ENCODE measurements around the gene SEC14L5.

The SEC14L5 gene

DNA sequence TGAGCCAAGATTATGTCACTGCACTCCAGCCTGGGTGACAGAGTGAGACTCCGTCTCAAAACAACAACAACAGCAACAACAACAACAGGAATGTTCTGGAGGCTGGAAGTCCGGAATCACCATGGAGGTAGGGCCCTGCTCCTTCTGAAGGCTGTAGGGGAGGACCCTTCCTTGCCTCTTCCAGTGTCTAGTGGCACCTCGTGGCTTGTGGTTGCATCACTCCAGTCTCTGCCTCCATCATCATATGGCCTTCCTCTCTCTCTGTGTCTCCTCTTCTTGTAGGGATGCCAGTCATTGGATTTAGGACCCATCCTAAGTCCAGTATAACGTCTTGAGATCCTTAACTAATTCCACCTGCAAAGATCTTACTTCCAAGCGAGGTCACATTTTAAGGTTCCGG lies 61.6 kb downstream of the SEC14L5 start:
- no peaks in the 10 kb centered on the region for H3K27me3 Mint-ChIP-seq
- ATAC-seq: no peak
- no peak overlapping the region for H3K4me3 Mint-ChIP-seq
- H3K9me3 Mint-ChIP-seq: no peaks in the 10 kb centered on the region
- H3K4me1 Mint-ChIP-seq: no peaks in the 10 kb centered on the region
- no peaks in the 10 kb centered on the region for H3K36me3 Mint-ChIP-seq
- no peak overlapping the region for H3K27ac Mint-ChIP-seq

DNA sequence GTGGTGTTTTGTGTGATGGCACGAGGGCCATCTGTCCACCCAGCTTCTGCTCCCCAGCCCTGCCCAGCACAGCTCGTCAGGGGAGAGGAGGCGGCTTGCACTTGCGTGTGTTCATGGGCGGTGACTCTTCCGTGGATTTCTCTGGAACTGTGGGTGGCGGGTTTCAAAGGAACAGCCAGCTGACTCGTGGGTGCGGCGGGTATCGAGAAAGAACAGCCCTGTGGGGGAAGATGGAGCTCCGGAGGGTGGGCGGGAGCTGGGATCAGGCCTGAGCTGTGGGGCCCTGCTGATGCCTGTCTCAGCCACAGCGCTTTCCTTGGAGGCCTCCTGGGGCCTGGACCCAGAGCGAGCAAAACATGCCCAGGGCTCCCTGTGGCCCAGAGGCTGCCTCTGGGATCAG lies 62.4 kb downstream of the SEC14L5 start:
- no peak for ATAC-seq
- Mint-ChIP-seq H3K36me3 (no peaks in the 10 kb centered on the region), H3K27me3 (no peaks in the 10 kb centered on the region), H3K4me1 (no peaks in the 10 kb centered on the region), H3K27ac (no peak overlapping the region), H3K9me3 (no peaks in the 10 kb centered on the region), H3K4me3 (no peak overlapping the region)

DNA sequence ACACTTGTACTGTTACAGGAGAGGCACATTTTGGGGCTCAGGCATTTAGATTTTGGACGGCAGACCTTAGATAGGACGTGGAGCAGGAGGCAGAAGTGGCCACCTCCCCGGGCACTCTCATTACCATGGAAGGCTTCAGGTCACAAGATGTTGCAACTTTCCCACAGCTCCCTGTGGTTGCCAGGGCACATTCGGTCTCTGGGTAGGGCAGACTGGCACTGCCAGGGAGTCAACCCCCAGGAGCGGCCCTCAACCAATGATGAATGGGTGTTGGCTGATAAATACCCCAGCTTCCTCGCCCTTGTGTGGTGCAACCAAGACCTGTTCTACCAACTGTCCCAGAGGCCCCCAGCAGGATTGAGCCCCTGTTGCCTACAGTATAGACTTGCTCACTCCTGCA lies 64.4 kb downstream of the SEC14L5 start:
- Mint-ChIP-seq H3K27me3 (no peaks in the 10 kb centered on the region), H3K4me1 (no peaks in the 10 kb centered on the region), H3K9me3 (no peaks in the 10 kb centered on the region), H3K36me3 (peaks cover 10% of the 10 kb centered on the region), H3K4me3 (no peak overlapping the region), H3K27ac (no peak overlapping the region)
- ATAC-seq: no peak

DNA sequence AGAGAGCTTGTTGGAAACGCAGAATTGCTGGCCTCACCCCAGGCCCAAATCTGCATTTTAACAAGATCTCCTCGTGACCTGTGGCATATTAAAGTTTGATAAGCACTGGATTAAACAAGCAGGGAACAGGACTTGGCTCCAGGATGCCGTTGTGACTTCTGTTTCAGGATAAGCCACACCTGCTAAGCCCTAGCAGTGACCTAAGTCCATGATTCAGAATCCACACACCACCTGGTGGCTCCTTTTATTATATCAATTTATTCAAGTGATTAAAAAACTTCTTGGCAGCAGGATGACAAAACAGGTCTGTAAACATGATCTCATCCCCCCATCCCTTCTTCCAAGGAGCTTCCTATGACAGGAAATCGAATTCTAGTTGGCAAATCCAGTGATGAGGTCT lies 66.5 kb downstream of the SEC14L5 start:
- Mint-ChIP-seq H3K27ac (no peak overlapping the region), H3K36me3 (peaks cover 29% of the 10 kb centered on the region)
- ATAC-seq: no peak

DNA sequence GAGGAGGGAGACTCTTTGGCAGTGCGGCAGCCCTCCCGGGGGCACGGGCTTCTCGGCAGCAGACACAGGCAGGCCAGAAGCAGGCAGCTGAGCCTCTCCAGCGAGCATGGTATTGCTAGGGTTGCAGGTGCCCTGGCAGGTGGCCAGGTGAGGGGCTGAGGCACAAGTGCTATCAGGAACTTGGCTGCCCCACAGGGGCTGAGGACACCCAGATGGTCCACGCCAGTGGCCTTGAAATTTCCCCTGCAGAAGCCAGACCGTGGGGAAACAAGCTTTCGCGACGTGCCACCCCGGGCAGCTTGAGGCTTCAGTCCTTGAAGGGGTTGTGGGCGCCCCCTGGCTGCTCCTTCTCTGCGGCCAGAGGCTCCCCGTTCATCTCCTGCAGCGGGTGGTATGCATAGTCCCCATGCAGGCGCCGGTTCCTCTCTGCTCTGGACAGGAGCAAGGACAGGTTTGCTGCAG lies 67.1 kb downstream of the SEC14L5 start:
- Mint-ChIP-seq H3K9me3 (no peaks in the 10 kb centered on the region), H3K27ac (no peak overlapping the region), H3K4me3 (no peak overlapping the region), H3K4me1 (no peaks in the 10 kb centered on the region), H3K27me3 (no peaks in the 10 kb centered on the region), H3K36me3 (peaks cover 29% of the 10 kb centered on the region)
- no peak for ATAC-seq

More for the DNA sequence above, 66.5 kb downstream of the SEC14L5 start:
- Mint-ChIP-seq H3K4me1 (no peaks in the 10 kb centered on the region), H3K4me3 (no peak overlapping the region), H3K9me3 (no peaks in the 10 kb centered on the region), H3K27me3 (no peaks in the 10 kb centered on the region)

DNA sequence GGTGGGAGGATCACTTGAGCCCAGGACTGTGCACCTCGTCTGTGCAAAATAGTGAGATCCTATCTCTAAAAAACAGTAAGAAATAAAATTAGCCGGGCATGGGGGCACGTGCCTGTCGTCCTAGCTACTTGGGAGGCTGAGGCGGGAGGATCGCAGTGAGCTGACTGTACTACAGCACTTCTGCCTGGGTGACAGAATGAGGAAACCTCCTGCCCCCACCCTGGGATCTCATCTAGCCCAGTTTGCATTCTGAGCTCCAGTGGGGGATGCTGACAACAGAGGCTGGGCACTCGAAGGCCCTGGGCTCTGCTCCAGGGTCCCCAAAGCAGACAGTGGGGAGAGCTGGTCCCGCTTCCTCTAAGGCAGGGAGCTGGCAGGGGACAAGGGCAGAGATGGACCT lies 68.5 kb downstream of the SEC14L5 start:
- peak; percentile 6 for ATAC-seq
- Mint-ChIP-seq H3K36me3 (peaks cover 35% of the 10 kb centered on the region), H3K4me1 (peaks cover 4% of the 10 kb centered on the region), H3K4me3 (no peak overlapping the region), H3K27ac (no peak overlapping the region), H3K27me3 (no peaks in the 10 kb centered on the region), H3K9me3 (no peaks in the 10 kb centered on the region)

DNA sequence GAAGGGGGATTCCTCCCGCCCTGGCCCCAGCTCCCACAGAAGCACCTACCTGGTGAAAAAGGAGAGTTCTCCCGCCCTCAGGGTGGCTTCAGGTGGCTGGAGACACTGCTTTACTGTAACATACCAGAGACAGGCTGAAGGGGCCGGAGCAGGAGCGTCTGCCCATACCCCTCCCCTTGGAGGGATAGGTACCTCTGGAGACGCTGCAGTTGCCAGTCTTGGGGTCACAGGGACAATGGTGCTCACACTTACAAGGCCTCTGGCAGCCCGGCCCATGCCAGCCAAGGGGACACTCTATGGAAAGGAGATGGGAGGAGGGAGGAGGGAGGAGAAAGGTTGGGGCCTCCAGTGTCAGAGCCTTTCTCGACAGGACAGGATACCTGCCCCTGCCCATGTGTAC lies 69.0 kb downstream of the SEC14L5 start:
- Mint-ChIP-seq H3K4me3 (no peak overlapping the region), H3K9me3 (no peaks in the 10 kb centered on the region), H3K27me3 (no peaks in the 10 kb centered on the region), H3K4me1 (peaks cover 8% of the 10 kb centered on the region), H3K27ac (no peak overlapping the region), H3K36me3 (peaks cover 36% of the 10 kb centered on the region)
- ATAC-seq: peak; percentile 14

DNA sequence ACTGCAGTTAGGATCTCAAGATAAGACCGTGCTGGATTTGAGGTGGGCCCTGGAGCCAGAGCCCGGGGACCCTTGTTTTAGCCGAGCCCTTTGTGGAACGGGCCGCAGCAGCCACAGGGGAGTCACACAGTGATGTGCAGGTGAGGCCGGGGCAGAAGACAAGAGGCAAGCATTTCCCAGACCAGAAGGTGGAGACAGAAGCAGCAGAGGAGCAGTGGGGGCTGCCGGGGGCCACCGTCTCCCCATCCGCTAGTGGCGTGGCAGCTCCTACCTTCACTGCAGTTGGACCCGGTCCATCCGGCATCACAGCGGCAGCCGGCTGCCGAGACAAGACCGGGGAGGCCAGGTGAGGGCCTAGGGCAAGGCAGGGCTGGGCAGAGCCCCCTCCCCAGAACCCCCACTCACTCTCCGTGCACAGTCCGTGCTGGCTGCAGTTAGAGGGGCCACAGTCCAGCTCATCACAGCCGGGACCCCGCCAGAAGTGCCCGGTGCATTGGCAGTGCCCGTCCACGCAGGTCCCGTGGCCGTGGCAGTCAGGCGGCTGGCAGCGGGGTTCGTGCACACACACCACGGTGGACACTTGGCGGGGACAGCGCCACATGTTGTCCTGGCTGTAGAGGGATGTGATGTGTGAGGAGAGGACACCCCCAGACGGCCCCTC lies 69.6 kb downstream of the SEC14L5 start:
- Mint-ChIP-seq H3K27ac (no peak overlapping the region), H3K4me3 (no peak overlapping the region), H3K27me3 (no peaks in the 10 kb centered on the region), H3K9me3 (no peaks in the 10 kb centered on the region), H3K36me3 (peaks cover 36% of the 10 kb centered on the region), H3K4me1 (peaks cover 13% of the 10 kb centered on the region)
- no peak for ATAC-seq

DNA sequence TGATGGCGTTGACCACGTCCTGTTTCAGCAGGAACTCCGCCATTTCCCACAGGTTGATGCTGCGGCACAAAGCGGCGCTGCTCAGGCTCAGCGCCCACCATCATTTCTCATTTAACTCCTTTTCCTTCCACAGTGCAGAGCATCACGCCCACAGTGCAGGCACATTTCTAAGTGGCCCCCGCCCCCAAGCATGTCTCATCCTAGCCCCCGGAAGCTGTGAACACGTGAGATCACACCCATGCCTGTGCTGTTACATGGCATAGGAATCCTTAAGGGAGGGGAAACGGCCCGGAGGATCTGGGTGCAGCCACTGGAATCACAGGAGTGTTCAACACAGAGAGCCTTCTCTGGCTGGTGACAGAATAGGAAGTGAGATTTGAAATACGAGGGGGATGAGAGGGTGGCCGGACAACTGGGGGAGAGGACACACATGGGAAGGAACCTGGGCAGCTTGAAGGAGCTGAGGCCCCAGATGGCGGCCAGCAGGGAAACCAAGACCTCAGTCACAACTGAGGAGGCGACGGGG lies 70.9 kb downstream of the SEC14L5 start:
- ATAC-seq: no peak
- Mint-ChIP-seq H3K9me3 (no peaks in the 10 kb centered on the region), H3K36me3 (peaks cover 36% of the 10 kb centered on the region), H3K27me3 (no peaks in the 10 kb centered on the region), H3K27ac (no peak overlapping the region), H3K4me3 (no peak overlapping the region), H3K4me1 (peaks cover 20% of the 10 kb centered on the region)

DNA sequence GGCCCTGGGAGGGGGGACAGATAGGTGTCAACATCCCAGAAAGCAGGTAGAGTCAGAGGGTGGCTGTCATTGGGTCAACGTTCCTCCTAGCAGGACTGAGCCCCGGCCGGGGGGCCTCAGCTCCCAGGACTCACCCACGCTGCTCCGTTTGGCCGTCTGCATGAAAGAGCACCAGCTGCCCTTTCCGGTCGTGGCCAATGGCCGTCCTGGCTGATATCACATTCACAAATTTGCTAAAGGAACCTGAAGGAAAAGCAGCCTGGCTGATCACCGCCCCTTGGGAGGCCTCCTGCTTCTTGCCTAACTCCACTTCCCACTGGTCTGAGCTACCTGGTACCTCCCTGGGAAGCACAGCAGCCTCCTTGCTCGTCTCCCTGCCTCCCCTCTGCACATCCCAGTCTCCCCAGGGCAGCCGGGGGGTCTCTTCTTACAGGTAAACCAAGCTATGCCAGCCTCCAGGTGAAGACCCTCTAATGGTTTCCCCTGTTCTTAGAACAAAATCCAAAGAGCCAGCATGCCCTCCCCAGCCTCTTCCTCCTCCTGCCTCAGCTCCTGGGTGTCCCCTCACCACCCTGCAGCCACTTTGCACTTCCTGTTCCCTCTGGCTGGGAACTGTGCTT lies 72.2 kb downstream of the SEC14L5 start:
- Mint-ChIP-seq H3K9me3 (no peaks in the 10 kb centered on the region), H3K36me3 (peaks cover 36% of the 10 kb centered on the region), H3K4me1 (peaks cover 28% of the 10 kb centered on the region), H3K27me3 (no peaks in the 10 kb centered on the region), H3K4me3 (no peak overlapping the region), H3K27ac (no peak overlapping the region)
- ATAC-seq: no peak

DNA sequence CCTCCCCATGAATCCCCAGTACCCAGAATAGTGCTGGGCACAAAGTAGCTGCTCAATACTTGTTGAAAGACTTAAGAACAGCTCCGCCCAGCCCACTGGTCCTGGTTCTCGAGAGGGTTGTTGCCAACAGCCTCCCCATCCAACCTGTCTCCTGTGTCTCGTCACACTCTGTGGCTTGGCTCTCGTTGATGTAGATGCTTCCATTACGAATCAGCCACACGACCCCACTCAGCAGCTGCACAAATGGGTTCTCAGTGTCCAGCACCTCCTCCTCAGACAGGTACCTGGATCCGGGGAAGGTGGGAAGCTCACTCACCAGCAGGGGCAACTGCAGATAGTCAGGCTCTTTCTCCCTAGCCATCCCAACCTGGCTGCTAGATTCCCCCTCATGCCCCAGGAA lies 73.5 kb downstream of the SEC14L5 start:
- H3K9me3 Mint-ChIP-seq: no peaks in the 10 kb centered on the region
- H3K27ac Mint-ChIP-seq: no peak overlapping the region
- peaks cover 35% of the 10 kb centered on the region for H3K36me3 Mint-ChIP-seq
- no peak overlapping the region for H3K4me3 Mint-ChIP-seq
- peaks cover 30% of the 10 kb centered on the region for H3K4me1 Mint-ChIP-seq
- no peaks in the 10 kb centered on the region for H3K27me3 Mint-ChIP-seq
- ATAC-seq: no peak

DNA sequence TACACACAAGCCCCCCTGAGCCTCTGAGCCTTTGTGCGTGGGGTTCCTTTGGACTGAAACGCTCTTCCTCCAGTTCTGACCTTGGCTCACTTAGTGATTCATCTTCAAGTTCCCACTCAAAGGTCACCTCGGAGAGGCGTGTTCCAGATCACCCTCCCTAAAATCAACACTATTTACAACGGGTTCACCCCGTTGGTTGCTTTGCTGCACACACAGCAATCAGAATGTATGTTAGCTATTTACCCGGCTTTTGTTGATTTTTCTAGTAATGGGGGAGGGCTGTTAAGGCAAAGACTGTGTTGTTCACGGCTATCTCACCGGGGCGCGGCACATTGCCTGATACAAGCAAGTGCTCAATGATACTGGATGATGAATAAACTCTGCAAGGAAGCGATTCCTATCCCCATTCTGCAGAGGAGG lies 74.6 kb downstream of the SEC14L5 start:
- no peaks in the 10 kb centered on the region for H3K27me3 Mint-ChIP-seq
- H3K9me3 Mint-ChIP-seq: no peaks in the 10 kb centered on the region
- peaks cover 23% of the 10 kb centered on the region for H3K36me3 Mint-ChIP-seq
- peak overlapping the region; percentile 75 for H3K4me3 Mint-ChIP-seq
- H3K4me1 Mint-ChIP-seq: peaks cover 34% of the 10 kb centered on the region
- ATAC-seq: no peak
- H3K27ac Mint-ChIP-seq: peak overlapping the region; percentile 82

DNA sequence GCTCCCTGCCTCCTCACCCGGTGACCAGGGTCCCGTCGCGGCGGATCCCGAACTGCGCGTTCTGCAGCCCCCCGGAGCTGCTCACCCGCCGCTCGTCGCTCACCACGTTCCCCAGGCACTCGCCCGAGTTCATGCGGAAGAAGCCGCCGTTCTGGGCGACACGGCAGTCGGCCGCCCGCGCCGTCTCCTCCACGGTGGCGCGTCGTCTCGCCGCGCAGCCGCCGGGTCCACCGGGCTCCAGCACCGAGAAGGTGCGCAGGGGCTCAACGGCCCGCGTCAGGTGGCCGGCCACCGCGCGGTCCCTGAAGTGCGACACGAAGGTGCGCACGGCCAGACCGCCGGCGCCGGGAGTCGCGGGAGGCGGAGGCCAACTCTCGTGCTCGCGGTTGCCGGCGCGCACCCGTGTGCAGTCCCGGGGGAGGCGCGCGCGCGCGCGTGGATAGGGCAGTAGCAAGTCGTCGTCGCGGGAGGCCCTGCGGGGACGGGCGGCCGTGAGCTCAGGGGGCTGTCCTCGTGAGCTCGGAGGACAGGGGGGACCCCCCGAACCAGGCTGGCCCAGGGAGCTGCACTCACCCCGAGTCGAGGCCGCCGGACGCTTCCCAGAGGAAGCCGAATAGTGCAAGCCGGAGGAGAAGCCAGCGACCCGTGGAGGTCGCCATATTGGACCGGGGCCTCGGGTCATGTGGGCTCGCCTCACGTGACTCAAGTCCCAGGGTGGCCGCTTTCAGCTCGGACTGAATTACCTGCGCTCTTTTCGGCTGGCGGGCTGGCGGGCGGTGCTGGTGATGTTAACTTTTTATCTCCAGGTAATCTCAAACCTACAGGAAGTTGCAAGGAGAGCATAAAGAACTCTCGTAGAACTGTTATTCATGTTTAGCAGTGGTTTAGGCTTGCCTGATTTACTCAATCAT lies 75.4 kb downstream of the SEC14L5 start, which contains the start of gene NAGPA:
Gene NAGPA (minus strand): TSS at position 680 of the 911 bp plus-strand sequence. CDS start 21 bp downstream, at position 659.
- peak; percentile 94 for ATAC-seq
- peak within 1 kb of the TSS; percentile 75 for H3K4me3 Mint-ChIP-seq
- H3K9me3 Mint-ChIP-seq: no peaks in the 10 kb centered on the region
- H3K27me3 Mint-ChIP-seq: no peaks in the 10 kb centered on the region
- peaks cover 16% of the 10 kb centered on the region for H3K36me3 Mint-ChIP-seq
- peaks cover 34% of the 10 kb centered on the region for H3K4me1 Mint-ChIP-seq
- peak within 1 kb of the TSS; percentile 82 for H3K27ac Mint-ChIP-seq

DNA sequence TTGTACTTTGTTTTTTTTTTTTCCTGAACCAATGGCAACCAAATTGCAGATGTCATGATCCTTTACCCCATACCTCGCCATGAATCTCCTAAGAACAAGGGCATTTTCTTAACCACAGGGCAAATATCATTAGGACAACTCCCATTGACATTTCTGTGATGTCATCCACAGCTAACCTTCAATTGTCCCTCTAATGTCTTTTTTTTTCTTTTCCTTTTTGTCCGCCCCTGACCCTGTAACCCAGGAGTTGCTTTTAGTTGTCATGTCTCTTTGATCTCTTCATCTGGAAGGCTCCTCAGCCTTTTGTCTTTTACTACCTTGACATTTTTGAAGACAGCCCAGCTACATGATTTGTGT lies 76.0 kb downstream of the SEC14L5 start:
- H3K27me3 Mint-ChIP-seq: no peaks in the 10 kb centered on the region
- peaks cover 10% of the 10 kb centered on the region for H3K36me3 Mint-ChIP-seq
- peak overlapping the region; percentile 82 for H3K27ac Mint-ChIP-seq
- H3K9me3 Mint-ChIP-seq: no peaks in the 10 kb centered on the region
- ATAC-seq: no peak
- H3K4me3 Mint-ChIP-seq: peak overlapping the region; percentile 75
- peaks cover 34% of the 10 kb centered on the region for H3K4me1 Mint-ChIP-seq

DNA sequence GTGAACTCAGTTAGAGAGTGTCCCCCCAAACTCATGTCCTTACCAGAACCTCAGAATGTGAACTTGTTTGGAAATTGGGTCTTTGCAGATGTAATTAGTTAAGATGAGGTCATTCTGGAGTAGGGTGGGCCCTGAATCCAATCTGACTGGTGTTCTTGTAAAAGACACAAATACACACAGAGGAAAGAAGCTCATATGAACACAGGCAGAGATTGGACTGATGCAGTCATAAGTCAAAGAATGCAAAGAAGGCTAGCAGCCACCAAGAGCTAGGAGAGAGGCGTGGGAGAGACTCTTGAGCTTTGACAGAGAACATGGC lies 77.7 kb downstream of the SEC14L5 start:
- Mint-ChIP-seq H3K27ac (no peak overlapping the region), H3K9me3 (no peaks in the 10 kb centered on the region), H3K4me3 (no peak overlapping the region), H3K4me1 (peaks cover 34% of the 10 kb centered on the region), H3K36me3 (peaks cover 7% of the 10 kb centered on the region), H3K27me3 (peaks cover 5% of the 10 kb centered on the region)
- ATAC-seq: no peak

Data from stimulated activated memory B cell treated with anti-CD40 and anti-IgM and Interleukin-4, amounts not matched to agents 10 μg/mL and 1 μg/mL and 100 μg/mL, for 72 hours (primary cell).